Erythroblast (primary cell): ENCODE measurements around the gene SHB.

Source experiments
- GATA1 ChIP-seq: IDR thresholded peaks from 2 replicates; pipeline ENCODE4 v1.6.1; 2011; ENCODE audit warnings: low read depth, mild to moderate bottlenecking, control low read depth, low read length, moderate library complexity
- POLR2A ChIP-seq: IDR thresholded peaks from 2 replicates; pipeline ENCODE4 v1.6.1; 2011; ENCODE audit warnings: mild to moderate bottlenecking, low read length

DNA sequence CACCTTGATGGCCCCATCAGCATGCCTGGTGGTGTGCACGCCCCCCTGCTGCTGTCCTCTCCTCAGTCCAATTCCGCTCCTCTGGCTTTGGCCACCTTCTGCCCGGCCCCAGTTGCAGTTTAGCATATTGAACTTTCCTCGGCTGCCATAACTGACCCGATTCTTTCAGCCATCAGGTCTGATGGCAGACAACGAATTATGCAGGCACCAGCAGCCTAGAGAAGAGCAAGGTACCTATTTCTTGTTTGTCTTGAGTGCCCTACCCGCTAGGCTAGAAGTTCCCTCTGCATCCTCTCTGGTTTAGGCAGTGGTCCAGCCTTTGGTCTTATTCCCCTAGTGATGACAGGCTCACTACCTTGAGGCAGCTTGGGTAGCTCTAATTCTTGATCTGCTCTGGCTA is 122.1 kb downstream of the SHB start:
- no peak for TF ChIP-seq POLR2A
- TF ChIP-seq GATA1 = no peak
